H9 (cell line): ENCODE measurements around the gene VWF. TPM values are rescaled to one million over a fixed set of nuclear protein-coding genes. Genes with fewer than 3 reads are reported as not detected.

Experiments
- DNase-seq: peaks from one replicate; pipeline ENCODE4 v3.0.0-alpha.2; 2017
- H2AFZ ChIP-seq: one replicate; pipeline ENCODE4 v1.6.1; 2013; ENCODE audit warnings: mild to moderate bottlenecking, low read length, control low read depth, moderate library complexity
- H2AK5ac ChIP-seq: 2 replicates; pipeline ENCODE4 v1.6.1; 2013; ENCODE audit warnings: low read length, control low read depth, mixed read lengths; ENCODE audit not compliant: insufficient read length
- H2BK120ac ChIP-seq: one replicate; pipeline ENCODE4 v1.6.1; 2013; ENCODE audit warnings: low read depth, mild to moderate bottlenecking, low read length, control low read depth, inconsistent platforms; ENCODE audit not compliant: poor library complexity, severe bottlenecking
- H2BK12ac ChIP-seq: 2 replicates; pipeline ENCODE4 v1.6.1; 2013; ENCODE audit warnings: low read length, control low read depth, mixed read lengths, low read depth; ENCODE audit not compliant: insufficient read length
- H2BK15ac ChIP-seq: 2 replicates; pipeline ENCODE4 v1.6.1; 2013; ENCODE audit warnings: low read depth, low read length, control low read depth
- H2BK20ac ChIP-seq: one replicate; pipeline ENCODE4 v1.6.1; 2013; ENCODE audit warnings: low read depth, mild to moderate bottlenecking, low read length, control low read depth, inconsistent platforms; ENCODE audit not compliant: poor library complexity, severe bottlenecking
- H2BK5ac ChIP-seq: 2 replicates; pipeline ENCODE4 v1.6.1; 2013; ENCODE audit warnings: low read length, control low read depth, mixed read lengths; ENCODE audit not compliant: insufficient read length
- H3K14ac ChIP-seq: 2 replicates; pipeline ENCODE4 v1.6.1; 2013; ENCODE audit warnings: low read length, control low read depth; ENCODE audit not compliant: insufficient read depth
- H3K18ac ChIP-seq: 2 replicates; pipeline ENCODE4 v1.6.1; 2013; ENCODE audit warnings: low read depth, mild to moderate bottlenecking, mixed read lengths, low read length, control low read depth; ENCODE audit not compliant: insufficient read length
- H3K23ac ChIP-seq: 2 replicates; pipeline ENCODE4 v1.6.1; 2013; ENCODE audit warnings: low read length, control low read depth, mixed read lengths, low read depth; ENCODE audit not compliant: insufficient read length
- H3K23me2 ChIP-seq: 2 replicates; pipeline ENCODE4 v1.6.1; 2013; ENCODE audit warnings: low read depth, mild to moderate bottlenecking, mixed read lengths, low read length, control low read depth; ENCODE audit not compliant: insufficient read length, poor library complexity, severe bottlenecking
- H3K27ac ChIP-seq: 2 replicates; pipeline ENCODE4 v1.5.1; 2013; ENCODE audit warnings: low read length, control low read depth, mixed read lengths, low read depth; ENCODE audit not compliant: insufficient read length
- H3K27me3 ChIP-seq: 2 replicates; pipeline ENCODE4 v1.6.1; 2013; ENCODE audit warnings: low read length, control low read depth, inconsistent platforms; ENCODE audit not compliant: insufficient read depth
- H3K4ac ChIP-seq: 2 replicates; pipeline ENCODE4 v1.6.1; 2013; ENCODE audit warnings: low read depth, mild to moderate bottlenecking, control low read depth, inconsistent platforms, low read length, moderate library complexity
- H3K4me1 ChIP-seq: 2 replicates; pipeline ENCODE4 v1.6.1; 2013; ENCODE audit warnings: low read length, control low read depth, inconsistent platforms; ENCODE audit not compliant: insufficient read depth
- H3K4me2 ChIP-seq: 2 replicates; pipeline ENCODE4 v1.6.1; 2013; ENCODE audit warnings: low read length, control low read depth, mixed read lengths; ENCODE audit not compliant: insufficient read length, insufficient read depth
- H3K56ac ChIP-seq: 2 replicates; pipeline ENCODE4 v1.6.1; 2013; ENCODE audit warnings: low read depth, mild to moderate bottlenecking, mixed read lengths, low read length, control low read depth; ENCODE audit not compliant: insufficient read length
- H3K79me1 ChIP-seq: 2 replicates; pipeline ENCODE4 v1.6.1; 2013; ENCODE audit warnings: low read depth, mild to moderate bottlenecking, moderate library complexity, low read length, control low read depth, inconsistent platforms; ENCODE audit not compliant: insufficient read depth, poor library complexity, severe bottlenecking
- H3K79me2 ChIP-seq: 2 replicates; pipeline ENCODE4 v1.6.1; 2013; ENCODE audit warnings: low read length, control low read depth, inconsistent platforms; ENCODE audit not compliant: insufficient read depth
- H3K9ac ChIP-seq: 2 replicates; pipeline ENCODE4 v1.6.1; 2013; ENCODE audit warnings: low read length, control low read depth, mixed read lengths; ENCODE audit not compliant: insufficient read length; ENCODE audit errors: extremely low read depth
- H3K9me3 ChIP-seq: one replicate; pipeline ENCODE4 v1.6.1; 2013; ENCODE audit warnings: low read depth, low read length, inconsistent platforms; ENCODE audit not compliant: control insufficient read depth
- H3T11ph ChIP-seq: one replicate; pipeline ENCODE4 v1.6.1; 2013; ENCODE audit warnings: mild to moderate bottlenecking, low read length, control low read depth, inconsistent platforms
- H4K20me1 ChIP-seq: one replicate; pipeline ENCODE4 v1.6.1; 2013; ENCODE audit not compliant: control insufficient read depth, insufficient read length, insufficient read depth
- H4K5ac ChIP-seq: 2 replicates; pipeline ENCODE4 v1.6.1; 2013; ENCODE audit warnings: low read depth, mild to moderate bottlenecking, mixed read lengths, low read length, control low read depth; ENCODE audit not compliant: insufficient read length
- H4K8ac ChIP-seq: replicated peaks from 2 replicates; pipeline ENCODE4 v1.6.1; 2013; ENCODE audit warnings: low read length, control low read depth, mixed read lengths, low read depth; ENCODE audit not compliant: insufficient read length
- H4K91ac ChIP-seq: 2 replicates; pipeline ENCODE4 v1.6.1; 2013; ENCODE audit warnings: low read depth, mild to moderate bottlenecking, moderate library complexity, mixed read lengths, low read length, control low read depth; ENCODE audit not compliant: insufficient read length
- H3K27ac Mint-ChIP-seq, 3 experiments: 2 replicates in 2 of 3; 3 replicates in 1 of 3; pipeline ENCODE4 v1.8.0; 2020 to 2021; ENCODE audit warnings: mixed read lengths in 3 of 3, mild to moderate bottlenecking in 1 of 3, moderate library complexity in 1 of 3
- H3K27me3 Mint-ChIP-seq: 2 replicates; pipeline ENCODE4 v1.8.0; 2021; ENCODE audit warnings: low read depth, mild to moderate bottlenecking, moderate library complexity, mixed read lengths
- H3K36me3 Mint-ChIP-seq, 3 experiments: 2 replicates in 2 of 3; 3 replicates in 1 of 3; pipeline ENCODE4 v1.8.0; 2020 to 2021; ENCODE audit warnings: low read depth in 3 of 3, mixed read lengths in 3 of 3; ENCODE audit not compliant: insufficient read depth in 1 of 3
- H3K4me1 Mint-ChIP-seq, 2 experiments: 2 replicates each; pipeline ENCODE4 v1.8.0; 2020; ENCODE audit warnings: mixed read lengths in 2 of 2
- H3K4me3 Mint-ChIP-seq, 2 experiments: 2 replicates in 1 of 2; 3 replicates in 1 of 2; pipeline ENCODE4 v1.8.0; 2020 to 2021; ENCODE audit warnings: mild to moderate bottlenecking in 2 of 2, mixed read lengths in 2 of 2, moderate library complexity in 1 of 2
- H3K9me3 Mint-ChIP-seq, 2 experiments: 2 replicates in 1 of 2; 3 replicates in 1 of 2; pipeline ENCODE4 v1.8.0; 2020; ENCODE audit warnings: mild to moderate bottlenecking in 2 of 2, mixed read lengths in 2 of 2, moderate library complexity in 1 of 2
- WGBS: extraction: QIAGEN DNeasy Blood & Tissue Kit; methylation state at CpG from one replicate; pipeline ENCODE4 v1.1.7; 2013; ENCODE audit warnings: missing lambda C conversion rate, low lambda C conversion rate, mixed read lengths; ENCODE audit not compliant: insufficient read length; ENCODE audit errors: extremely low coverage; 5-methylcytosine and 5-hydroxymethylcytosine counted together
- total RNA-seq: library from RNA; stranded (reverse); gene quantifications from 2 replicates; pipeline ENCODE4 v1.2.1, GENCODE V29; 2021
- TF ChIP-seq, protein P1 (sequence below): fragments of 200-600 bp; sonication (generic); conservative IDR thresholded peaks from 3 replicates; pipeline ENCODE4 v1.8.0; 2021; ENCODE audit warnings: antibody characterized with exemption, mild to moderate bottlenecking

Gene VWF
- total RNA-seq, 1 experiment from 2014 or later, result 0.17 TPM

DNA sequence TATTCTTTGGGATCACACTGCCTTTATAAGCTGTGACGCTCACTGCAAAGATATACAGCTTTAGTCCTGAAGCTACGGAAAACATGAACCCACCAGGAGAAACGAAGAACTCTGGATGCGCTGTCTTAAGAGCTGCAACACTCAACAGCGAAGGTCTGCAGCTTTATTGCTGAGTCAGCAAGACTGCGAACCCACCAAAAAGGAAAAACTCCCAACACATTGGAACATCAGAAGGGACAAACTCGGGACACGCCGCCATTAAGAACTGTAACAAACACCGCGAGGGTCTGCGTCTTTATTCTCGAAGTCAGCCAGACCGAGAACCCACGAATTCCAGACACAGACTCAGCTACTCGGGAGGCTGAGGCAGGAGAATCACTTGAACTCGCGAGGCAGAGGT lies 9.2 kb upstream of the VWF start:
- H3K9me3 Mint-ChIP-seq, result peaks cover 0 to 4% of the 10 kb centered on the region in 2 experiments; a peak in 3 of 5 replicates
- TF ChIP-seq, protein P1, sequence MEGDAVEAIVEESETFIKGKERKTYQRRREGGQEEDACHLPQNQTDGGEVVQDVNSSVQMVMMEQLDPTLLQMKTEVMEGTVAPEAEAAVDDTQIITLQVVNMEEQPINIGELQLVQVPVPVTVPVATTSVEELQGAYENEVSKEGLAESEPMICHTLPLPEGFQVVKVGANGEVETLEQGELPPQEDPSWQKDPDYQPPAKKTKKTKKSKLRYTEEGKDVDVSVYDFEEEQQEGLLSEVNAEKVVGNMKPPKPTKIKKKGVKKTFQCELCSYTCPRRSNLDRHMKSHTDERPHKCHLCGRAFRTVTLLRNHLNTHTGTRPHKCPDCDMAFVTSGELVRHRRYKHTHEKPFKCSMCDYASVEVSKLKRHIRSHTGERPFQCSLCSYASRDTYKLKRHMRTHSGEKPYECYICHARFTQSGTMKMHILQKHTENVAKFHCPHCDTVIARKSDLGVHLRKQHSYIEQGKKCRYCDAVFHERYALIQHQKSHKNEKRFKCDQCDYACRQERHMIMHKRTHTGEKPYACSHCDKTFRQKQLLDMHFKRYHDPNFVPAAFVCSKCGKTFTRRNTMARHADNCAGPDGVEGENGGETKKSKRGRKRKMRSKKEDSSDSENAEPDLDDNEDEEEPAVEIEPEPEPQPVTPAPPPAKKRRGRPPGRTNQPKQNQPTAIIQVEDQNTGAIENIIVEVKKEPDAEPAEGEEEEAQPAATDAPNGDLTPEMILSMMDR, result no peak
- no peaks in the 10 kb centered on the region for H3K4me1 Mint-ChIP-seq
- H3T11ph ChIP-seq, result no peak overlapping the region
- H2BK20ac ChIP-seq, result no peak overlapping the region
- no peak overlapping the region for H3K23ac ChIP-seq
- H3K4me2 ChIP-seq, result no peak overlapping the region
- no peaks in the 10 kb centered on the region for H4K20me1 ChIP-seq
- H3K27ac ChIP-seq, result no peak overlapping the region
- no peaks in the 10 kb centered on the region for H3K4me1 ChIP-seq
- no peak for DNase-seq
- no peak overlapping the region for H3K9ac ChIP-seq
- no peak overlapping the region for H2AFZ ChIP-seq
- H3K27me3 ChIP-seq, result no peaks in the 10 kb centered on the region
- no peak overlapping the region for H2BK120ac ChIP-seq
- no peak overlapping the region for H2AK5ac ChIP-seq
- no peak overlapping the region for H3K18ac ChIP-seq
- WGBS, result no CpG with 5 or more reads among the region's 18 CpGs
- no peak overlapping the region for H3K4me3 Mint-ChIP-seq
- H3K36me3 Mint-ChIP-seq, result peaks cover 0 to 4% (median 4%) of the 10 kb centered on the region in 3 experiments; a peak in 3 of 7 replicates
- no peaks in the 10 kb centered on the region for H3K23me2 ChIP-seq
- no peaks in the 10 kb centered on the region for H3K9me3 ChIP-seq
- no peak overlapping the region for H3K4ac ChIP-seq
- no peak overlapping the region for H4K5ac ChIP-seq
- no peak overlapping the region for H4K91ac ChIP-seq
- H3K14ac ChIP-seq, result no peak overlapping the region
- H4K8ac ChIP-seq, result no peak overlapping the region
- peaks cover 3% of the 10 kb centered on the region; the same call in 1 of the 2 replicates for H3K27me3 Mint-ChIP-seq
- H2BK12ac ChIP-seq, result no peak overlapping the region
- no peak overlapping the region for H2BK5ac ChIP-seq
- H3K79me2 ChIP-seq, result no peaks in the 10 kb centered on the region
- no peaks in the 10 kb centered on the region for H3K79me1 ChIP-seq
- H3K56ac ChIP-seq, result no peak overlapping the region
- H3K27ac Mint-ChIP-seq, result no peak overlapping the region
- no peak overlapping the region for H2BK15ac ChIP-seq
